NCI-H146 (cell line): ENCODE measurements around the gene TNS3.

Source experiments
- DNase-seq: peaks from one replicate; lab custom pipeline; 2025; lab: John Stamatoyannopoulos, UW

TNS3 gene

DNA sequence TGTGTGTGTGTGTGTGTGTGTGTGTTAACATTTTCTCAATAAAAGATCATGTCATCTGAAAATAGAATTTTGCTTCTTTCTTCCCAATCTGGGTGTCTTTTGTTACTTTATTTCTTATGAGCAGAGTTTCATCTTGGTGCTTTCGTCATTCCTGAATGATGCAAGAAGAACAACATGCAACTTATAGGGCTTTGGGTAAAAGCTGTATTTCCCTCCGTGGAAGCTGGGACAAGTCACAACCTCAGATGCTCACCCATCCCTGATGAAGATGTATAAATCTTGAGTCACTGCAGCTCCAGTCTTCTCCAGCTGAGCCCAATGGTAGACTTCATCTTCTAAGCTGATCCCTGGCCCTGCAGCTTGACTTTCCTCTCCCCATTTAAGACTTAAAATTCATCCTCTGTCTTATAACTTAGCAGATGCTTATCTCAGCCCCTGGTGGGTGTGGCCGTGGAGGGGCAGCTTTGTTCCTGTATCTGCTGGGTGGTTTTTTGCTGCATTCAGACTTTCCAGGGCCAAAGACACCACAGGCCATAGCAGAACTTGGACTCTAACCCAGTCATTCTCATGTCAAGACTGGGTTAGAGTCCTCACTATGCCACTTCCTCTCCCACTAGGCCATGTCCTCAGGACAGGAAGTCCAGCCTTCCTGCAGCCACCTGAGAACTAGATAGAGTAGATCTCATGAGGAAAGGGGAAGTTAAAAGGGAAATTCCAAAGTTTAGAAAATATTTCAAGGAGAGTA lies 356.4 kb downstream of the TNS3 start:
- no peak for DNase-seq
